ENCODE results near the gene NINJ2. TPM values are rescaled to one million over a fixed set of nuclear protein-coding genes. Genes with fewer than 3 reads are reported as not detected.
A peak's percentile ranks its signal among the peaks of the same experiment; 100 is the strongest.

Gene NINJ2
- total and polyA plus RNA-seq, 3 experiments from 2014 or later: 3.3 to 47.1 (median 4.2) TPM

DNA sequence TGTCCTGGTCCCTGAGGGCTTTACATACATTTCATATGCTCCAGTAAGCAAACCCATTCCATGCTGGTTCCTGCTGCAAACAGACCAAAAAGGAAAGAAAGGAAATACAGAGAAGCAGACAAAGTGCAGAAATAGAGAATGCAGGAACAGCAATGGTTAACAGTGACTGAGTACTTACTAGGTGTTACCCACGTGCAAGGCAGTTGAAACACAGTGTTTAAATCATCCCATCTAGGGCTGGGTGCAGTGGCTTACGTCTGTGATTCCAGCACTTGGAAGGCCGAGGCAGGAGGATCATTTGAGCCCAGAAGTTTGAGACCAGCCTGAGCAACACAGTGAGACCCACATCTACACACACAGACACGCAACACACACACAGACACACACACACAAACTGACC lies 21.2 kb upstream of the NINJ2 start:
- DNase-seq: peak in 1 of 5 donors; percentile 51
- peak overlapping the region; percentile 89 to 100 (median 98) for H3K27ac Mint-ChIP-seq
- CTCF ChIA-PET: interaction anchor here (0.8 kb wide), 1 partner anchor 66 kb away, joined by 3 read pairs; no protein-coding TSS in a partner anchor
- no peaks in the 10 kb centered on the region for H3K9me3 Mint-ChIP-seq
- no peaks in the 10 kb centered on the region for H3K36me3 Mint-ChIP-seq
- H3K4me3 Mint-ChIP-seq: peak overlapping the region; percentile 6 to 73 (median 55)
- POLR2A ChIA-PET: no interaction called here
- H3K4me1 Mint-ChIP-seq: peaks cover 41 to 63% (median 60%) of the 10 kb centered on the region in 3 donors
- Histone ChIP-seq H3K36me3 (ENCODE audit: insufficient read depth, low read length) (no peaks in the 10 kb centered on the region), H3K9me3 (ENCODE audit: low read length) (no peaks in the 10 kb centered on the region), H3K27me3 (ENCODE audit: insufficient read depth, low read length, poor library complexity, severe bottlenecking) (no peaks in the 10 kb centered on the region), H3K27ac (ENCODE audit: low read depth, low read length) (peak overlapping the region; percentile 80), H3K4me1 (ENCODE audit: insufficient read depth, low read length) (peaks cover 33% of the 10 kb centered on the region), H3K4me3 (ENCODE audit: low read length) (no peak overlapping the region)
- H3K27me3 Mint-ChIP-seq: no peaks in the 10 kb centered on the region

DNA sequence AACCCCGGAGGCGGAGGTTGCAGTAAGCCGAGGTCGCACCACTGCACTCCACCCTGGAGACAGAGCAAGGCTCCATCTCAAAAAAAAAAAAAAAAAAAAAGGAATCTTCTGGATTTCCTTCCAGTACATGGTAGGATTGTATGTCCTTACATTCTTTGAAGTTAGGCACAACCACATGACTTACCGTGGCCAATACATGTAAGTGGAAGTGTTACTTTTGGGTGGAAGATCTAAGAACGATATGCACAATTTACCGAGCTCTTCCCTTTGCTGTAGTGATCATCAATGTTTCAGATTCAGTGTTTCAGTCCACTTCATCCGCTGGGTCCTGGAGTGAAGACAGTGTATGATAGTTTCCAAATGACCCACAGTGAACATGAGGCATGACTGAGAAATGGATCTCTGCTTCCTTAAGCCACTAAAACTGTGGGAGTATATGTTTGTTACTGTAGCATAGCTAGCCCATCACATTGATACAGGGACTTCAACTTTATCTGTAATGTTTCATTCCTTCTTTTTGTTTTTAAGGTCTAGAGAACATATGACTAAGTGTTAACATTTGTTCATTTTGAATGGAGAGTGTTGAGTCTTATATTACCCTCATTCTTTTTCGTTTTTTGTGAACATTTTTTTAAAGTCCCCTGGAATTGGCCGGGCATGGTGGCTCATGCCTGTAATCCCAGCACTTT lies 18.5 kb upstream of the NINJ2 start:
- DNase-seq: no peak
- Mint-ChIP-seq H3K4me1 (peaks cover 55 to 79% (median 79%) of the 10 kb centered on the region in 3 donors), H3K36me3 (no peaks in the 10 kb centered on the region), H3K27ac (peak overlapping the region; percentile 61 to 95 (median 86)), H3K27me3 (no peaks in the 10 kb centered on the region), H3K4me3 (peak overlapping the region in 3 of 7 donors; percentile 2 to 19 (median 3)), H3K9me3 (no peaks in the 10 kb centered on the region)
- ChIA-PET CTCF (interaction anchor here (1.3 kb wide), 2 partner anchors 9 to 73 kb away, joined by 3 read pairs; no protein-coding TSS in a partner anchor), POLR2A (no interaction called here)
- H3K36me3 ChIP-seq (ENCODE audit: insufficient read depth, low read length): no peaks in the 10 kb centered on the region
- H3K27me3 ChIP-seq (ENCODE audit: insufficient read depth, low read length, poor library complexity, severe bottlenecking): no peaks in the 10 kb centered on the region
- H3K4me3 ChIP-seq (ENCODE audit: low read length): no peak overlapping the region
- H3K27ac ChIP-seq (ENCODE audit: low read depth, low read length): no peak overlapping the region
- peaks cover 38% of the 10 kb centered on the region for H3K4me1 ChIP-seq (ENCODE audit: insufficient read depth, low read length)
- H3K9me3 ChIP-seq (ENCODE audit: low read length): no peaks in the 10 kb centered on the region

- ChIA-PET POLR2A (interaction anchor here (0.6 kb wide), 1 partner anchor 100 kb away, joined by 3 read pairs; no protein-coding TSS in a partner anchor), CTCF (interaction anchor here (1.0 kb wide), 1 partner anchor 65 kb away, joined by 3 read pairs; no protein-coding TSS in a partner anchor)
- Mint-ChIP-seq H3K9me3 (no peaks in the 10 kb centered on the region), H3K4me3 (peak overlapping the region in 6 of 7 donors; percentile 20 to 76 (median 54)), H3K27me3 (no peaks in the 10 kb centered on the region), H3K36me3 (peaks cover 0 to 2% (median 0%) of the 10 kb centered on the region in 3 donors), H3K27ac (peak overlapping the region; percentile 61 to 92 (median 80)), H3K4me1 (peaks cover 46 to 76% (median 71%) of the 10 kb centered on the region in 3 donors)
- peak overlapping the region; percentile 35 for H3K27ac ChIP-seq (ENCODE audit: low read depth, low read length)
- no peaks in the 10 kb centered on the region for H3K36me3 ChIP-seq (ENCODE audit: insufficient read depth, low read length)
- DNase-seq: no peak
- no peaks in the 10 kb centered on the region for H3K9me3 ChIP-seq (ENCODE audit: low read length)
- H3K27me3 ChIP-seq (ENCODE audit: insufficient read depth, low read length, poor library complexity, severe bottlenecking): no peaks in the 10 kb centered on the region
- H3K4me1 ChIP-seq (ENCODE audit: insufficient read depth, low read length): peaks cover 23% of the 10 kb centered on the region
- no peak overlapping the region for H3K4me3 ChIP-seq (ENCODE audit: low read length)
These were observed 15.8 kb upstream of the NINJ2 start for GRCh38 chr12:678747-679712.

- H3K36me3 Mint-ChIP-seq: peaks cover 0 to 2% (median 0%) of the 10 kb centered on the region in 3 donors
- CTCF ChIA-PET: no interaction called here
- POLR2A ChIA-PET: interaction anchor here (0.6 to 1.5 kb wide), 2 partner anchors 10 to 21 kb away, joined by 3 to 5 read pairs; no protein-coding TSS in a partner anchor
- DNase-seq: no peak
- no peak overlapping the region for H3K27ac ChIP-seq (ENCODE audit: low read depth, low read length)
- no peak overlapping the region for H3K4me3 ChIP-seq (ENCODE audit: low read length)
- H3K27ac Mint-ChIP-seq: peak overlapping the region in 7 of 8 donors; percentile 90 to 99 (median 96)
- no peaks in the 10 kb centered on the region for H3K9me3 ChIP-seq (ENCODE audit: low read length)
- H3K27me3 Mint-ChIP-seq: peaks cover 0 to 2% of the 10 kb centered on the region in 2 donors
- H3K36me3 ChIP-seq (ENCODE audit: insufficient read depth, low read length): no peaks in the 10 kb centered on the region
- peaks cover 42% of the 10 kb centered on the region for H3K4me1 ChIP-seq (ENCODE audit: insufficient read depth, low read length)
- peaks cover 59 to 78% (median 77%) of the 10 kb centered on the region in 3 donors for H3K4me1 Mint-ChIP-seq
- no peaks in the 10 kb centered on the region for H3K27me3 ChIP-seq (ENCODE audit: insufficient read depth, low read length, poor library complexity, severe bottlenecking)
- H3K9me3 Mint-ChIP-seq: no peaks in the 10 kb centered on the region
- H3K4me3 Mint-ChIP-seq: peak overlapping the region in 2 of 7 donors; percentile 48 to 50
These were observed 12.3 kb upstream of the NINJ2 start for GRCh38 chr12:675562-675961.

- Mint-ChIP-seq H3K4me3 (peak overlapping the region; percentile 70 to 92 (median 81)), H3K4me1 (peaks cover 63 to 78% (median 76%) of the 10 kb centered on the region in 3 donors), H3K27ac (peak overlapping the region; percentile 93 to 99 (median 97)), H3K36me3 (peaks cover 0 to 2% (median 0%) of the 10 kb centered on the region in 3 donors), H3K27me3 (peaks cover 0 to 2% of the 10 kb centered on the region in 2 donors), H3K9me3 (no peaks in the 10 kb centered on the region)
- Histone ChIP-seq H3K36me3 (ENCODE audit: insufficient read depth, low read length) (no peaks in the 10 kb centered on the region), H3K27me3 (ENCODE audit: insufficient read depth, low read length, poor library complexity, severe bottlenecking) (no peaks in the 10 kb centered on the region), H3K9me3 (ENCODE audit: low read length) (no peaks in the 10 kb centered on the region), H3K4me3 (ENCODE audit: low read length) (peak overlapping the region; percentile 43), H3K27ac (ENCODE audit: low read depth, low read length) (peak overlapping the region; percentile 82), H3K4me1 (ENCODE audit: insufficient read depth, low read length) (peaks cover 42% of the 10 kb centered on the region)
- DNase-seq: peak; percentile 49 to 85 (median 72)
- ChIA-PET POLR2A (interaction anchor here (1.0 to 1.8 kb wide), 4 partner anchors 11 to 82 kb away, joined by 4 to 11 read pairs (median 5); partner anchors contain the start of genes NINJ2 and WNK1), CTCF (interaction anchor here (0.9 to 2.0 kb wide), 3 partner anchors 12 to 275 kb away, joined by 3 to 12 read pairs (median 3); partner anchors contain the start of gene RAD52)
These were observed 11.1 kb upstream of the NINJ2 start for GRCh38 chr12:674272-674781.

- Mint-ChIP-seq H3K9me3 (no peaks in the 10 kb centered on the region), H3K36me3 (peaks cover 0 to 2% (median 0%) of the 10 kb centered on the region in 3 donors), H3K4me3 (peak overlapping the region; percentile 70 to 92 (median 81)), H3K27me3 (peaks cover 0 to 2% of the 10 kb centered on the region in 2 donors), H3K27ac (peak overlapping the region; percentile 93 to 99 (median 97)), H3K4me1 (peaks cover 60 to 77% (median 76%) of the 10 kb centered on the region in 3 donors)
- POLR2A ChIA-PET: interaction anchor here (1.0 to 1.8 kb wide), 4 partner anchors 11 to 82 kb away, joined by 4 to 11 read pairs (median 5); partner anchors contain the start of genes NINJ2 and WNK1
- peak overlapping the region; percentile 82 for H3K27ac ChIP-seq (ENCODE audit: low read depth, low read length)
- H3K9me3 ChIP-seq (ENCODE audit: low read length): no peaks in the 10 kb centered on the region
- peaks cover 42% of the 10 kb centered on the region for H3K4me1 ChIP-seq (ENCODE audit: insufficient read depth, low read length)
- H3K4me3 ChIP-seq (ENCODE audit: low read length): peak overlapping the region; percentile 43
- no peaks in the 10 kb centered on the region for H3K27me3 ChIP-seq (ENCODE audit: insufficient read depth, low read length, poor library complexity, severe bottlenecking)
- no peak for DNase-seq
- CTCF ChIA-PET: interaction anchor here (1.0 to 2.0 kb wide), 3 partner anchors 13 to 78 kb away, joined by 3 to 12 read pairs (median 3); no protein-coding TSS in a partner anchor
- H3K36me3 ChIP-seq (ENCODE audit: insufficient read depth, low read length): no peaks in the 10 kb centered on the region
These were observed 10.6 kb upstream of the NINJ2 start for GRCh38 chr12:673849-674248.

DNA sequence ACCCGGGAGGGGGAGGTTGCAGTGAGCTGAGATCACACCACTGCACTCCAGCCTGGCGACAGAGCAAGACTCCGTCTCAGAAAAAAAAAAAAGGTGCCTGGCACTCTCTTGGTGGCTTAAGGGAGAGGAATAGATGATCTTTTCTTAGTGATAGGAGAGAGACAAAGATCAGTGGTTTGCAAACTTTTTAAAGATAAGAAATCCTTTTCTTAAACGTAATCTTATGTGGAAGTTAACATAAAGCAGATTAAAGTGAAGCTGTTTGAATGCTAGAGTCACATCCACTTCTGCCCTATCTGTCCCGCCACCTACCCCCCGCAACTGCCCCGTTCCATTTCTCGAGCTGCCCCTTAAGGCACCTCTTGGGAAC lies 6.3 kb upstream of the NINJ2 start:
- H3K36me3 Mint-ChIP-seq: no peaks in the 10 kb centered on the region
- H3K4me1 ChIP-seq (ENCODE audit: insufficient read depth, low read length): peaks cover 56% of the 10 kb centered on the region
- H3K4me1 Mint-ChIP-seq: peaks cover 66 to 77% (median 72%) of the 10 kb centered on the region in 3 donors
- DNase-seq: no peak
- no peak overlapping the region for H3K4me3 ChIP-seq (ENCODE audit: low read length)
- CTCF ChIA-PET: interaction anchor here (1.2 to 3.8 kb wide), 2 partner anchors 82 to 146 kb away, joined by 3 to 27 read pairs; partner anchors contain the start of gene WNK1
- no peaks in the 10 kb centered on the region for H3K9me3 Mint-ChIP-seq
- H3K4me3 Mint-ChIP-seq: no peak overlapping the region
- H3K27me3 ChIP-seq (ENCODE audit: insufficient read depth, low read length, poor library complexity, severe bottlenecking): no peaks in the 10 kb centered on the region
- no peak overlapping the region for H3K27ac ChIP-seq (ENCODE audit: low read depth, low read length)
- peaks cover 0 to 2% of the 10 kb centered on the region in 2 donors for H3K27me3 Mint-ChIP-seq
- H3K27ac Mint-ChIP-seq: peak overlapping the region; percentile 56 to 95 (median 88)
- no peaks in the 10 kb centered on the region for H3K36me3 ChIP-seq (ENCODE audit: insufficient read depth, low read length)
- no peaks in the 10 kb centered on the region for H3K9me3 ChIP-seq (ENCODE audit: low read length)
- POLR2A ChIA-PET: interaction anchor here (1.0 kb wide), 1 partner anchor 24 kb away, joined by 3 read pairs; no protein-coding TSS in a partner anchor
